Effector memory CD4-positive, alpha-beta T cell (primary cell): ENCODE data around the gene CIC.
"Not testable (repeated sequence)": the region's sequence is repeated elsewhere in the genome, so short reads cannot be mapped to it uniquely, and the experiment has no call there.

Source experiments
- DNase-seq, 3 donors: peaks; one replicate each; pipeline ENCODE4 v3.0.0-alpha.2; 2020
- H3K27ac ChIP-seq: 2 replicates; pipeline ENCODE4 v1.7.0; 2013; ENCODE audit warnings: mild to moderate bottlenecking, low read length, moderate library complexity; ENCODE audit not compliant: insufficient read depth, poor library complexity, severe bottlenecking
- H3K27me3 ChIP-seq: replicated peaks from 2 replicates; pipeline ENCODE4 v1.7.0; 2013; ENCODE audit warnings: mild to moderate bottlenecking, low read length; ENCODE audit not compliant: insufficient read depth, control insufficient read depth, poor library complexity, severe bottlenecking
- H3K36me3 ChIP-seq: 2 replicates; pipeline ENCODE4 v1.7.0; 2013; ENCODE audit warnings: mild to moderate bottlenecking, low read length, moderate library complexity; ENCODE audit not compliant: control insufficient read depth, insufficient read depth
- H3K4me1 ChIP-seq: 2 replicates; pipeline ENCODE4 v1.7.0; 2013; ENCODE audit warnings: low read length, mild to moderate bottlenecking; ENCODE audit not compliant: control insufficient read depth, insufficient read depth, poor library complexity, severe bottlenecking
- H3K4me3 ChIP-seq: 2 replicates; pipeline ENCODE4 v1.7.0; 2013; ENCODE audit warnings: low read length, low read depth, mild to moderate bottlenecking; ENCODE audit not compliant: insufficient read depth, poor library complexity, severe bottlenecking
- H3K9me3 ChIP-seq: 2 replicates; pipeline ENCODE4 v1.7.0; 2013; ENCODE audit warnings: mild to moderate bottlenecking, low read length, moderate library complexity; ENCODE audit not compliant: control insufficient read depth

Gene CIC

GRCh38 chr19:42333018-42333417 lies 64.0 kb downstream of the CIC start:
- no peaks in the 10 kb centered on the region for H3K36me3 ChIP-seq
- H3K4me1 ChIP-seq = no peaks in the 10 kb centered on the region
- no peak overlapping the region for H3K4me3 ChIP-seq
- DNase-seq = no peak
- no peak overlapping the region for H3K27ac ChIP-seq
- H3K27me3 ChIP-seq = no peaks in the 10 kb centered on the region
- no peaks in the 10 kb centered on the region for H3K9me3 ChIP-seq

GRCh38 chr19:42333975-42334696 lies 65.1 kb downstream of the CIC start:
- no peak overlapping the region for H3K27ac ChIP-seq
- DNase-seq = no peak
- no peaks in the 10 kb centered on the region for H3K36me3 ChIP-seq

GRCh38 chr19:42334697-42335373 lies 65.8 kb downstream of the CIC start:
- no peaks in the 10 kb centered on the region for H3K36me3 ChIP-seq
- no peak overlapping the region for H3K4me3 ChIP-seq
- no peak for DNase-seq
- H3K27ac ChIP-seq = no peak overlapping the region
- H3K9me3 ChIP-seq = no peaks in the 10 kb centered on the region
- no peaks in the 10 kb centered on the region for H3K27me3 ChIP-seq
- no peaks in the 10 kb centered on the region for H3K4me1 ChIP-seq

More at GRCh38 chr19:42333975-42334696, 65.1 kb downstream of the CIC start:
- no peak overlapping the region for H3K4me3 ChIP-seq
- H3K9me3 ChIP-seq = no peaks in the 10 kb centered on the region
- no peaks in the 10 kb centered on the region for H3K27me3 ChIP-seq
- no peaks in the 10 kb centered on the region for H3K4me1 ChIP-seq

GRCh38 chr19:42335374-42335936 lies 66.4 kb downstream of the CIC start:
- Histone ChIP-seq H3K9me3 (no peaks in the 10 kb centered on the region), H3K4me3 (no peak overlapping the region)

DNA sequence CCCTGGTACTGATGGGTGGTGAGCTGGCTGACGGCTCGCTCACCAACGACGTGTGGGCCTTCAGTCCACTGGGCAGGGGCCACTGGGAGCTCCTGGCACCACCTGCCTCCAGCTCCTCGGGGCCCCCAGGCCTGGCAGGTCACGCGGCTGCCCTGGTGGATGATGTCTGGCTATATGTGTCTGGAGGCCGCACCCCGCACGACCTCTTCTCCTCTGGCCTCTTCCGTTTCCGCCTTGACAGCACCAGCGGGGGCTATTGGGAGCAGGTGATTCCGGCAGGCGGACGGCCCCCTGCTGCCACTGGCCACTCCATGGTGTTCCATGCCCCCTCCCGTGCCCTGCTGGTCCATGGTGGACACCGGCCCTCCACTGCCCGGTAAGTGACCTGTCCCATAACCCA lies 66.9 kb downstream of the CIC start:
- Histone ChIP-seq H3K4me3 (no peak overlapping the region), H3K27ac (no peak overlapping the region), H3K36me3 (no peaks in the 10 kb centered on the region), H3K27me3 (no peaks in the 10 kb centered on the region), H3K9me3 (no peaks in the 10 kb centered on the region), H3K4me1 (no peaks in the 10 kb centered on the region)
- DNase-seq = no peak

More at GRCh38 chr19:42335374-42335936, 66.4 kb downstream of the CIC start:
- H3K27ac ChIP-seq = no peak overlapping the region
- DNase-seq = no peak
- no peaks in the 10 kb centered on the region for H3K27me3 ChIP-seq
- no peaks in the 10 kb centered on the region for H3K36me3 ChIP-seq
- H3K4me1 ChIP-seq = no peaks in the 10 kb centered on the region

GRCh38 chr19:42339126-42339860 lies 70.2 kb downstream of the CIC start:
- not testable (repeated sequence) for H3K4me1 ChIP-seq, H3K4me3 ChIP-seq, DNase-seq, H3K27me3 ChIP-seq, H3K27ac ChIP-seq, H3K36me3 ChIP-seq, H3K9me3 ChIP-seq

GRCh38 chr19:42339922-42340321 lies 70.9 kb downstream of the CIC start:
- H3K4me3 ChIP-seq, H3K4me1 ChIP-seq, H3K36me3 ChIP-seq, DNase-seq, H3K9me3 ChIP-seq, H3K27me3 ChIP-seq, H3K27ac ChIP-seq: not testable (repeated sequence)

- no peaks in the 10 kb centered on the region for H3K36me3 ChIP-seq
- H3K27me3 ChIP-seq = no peaks in the 10 kb centered on the region
- H3K27ac ChIP-seq = no peak overlapping the region
- DNase-seq = no peak
- no peak overlapping the region for H3K4me3 ChIP-seq
- no peaks in the 10 kb centered on the region for H3K4me1 ChIP-seq
- no peaks in the 10 kb centered on the region for H3K9me3 ChIP-seq
Observed at GRCh38 chr19:42343344-42344110, 74.5 kb downstream of the CIC start.

GRCh38 chr19:42344336-42344893 lies 75.4 kb downstream of the CIC start:
- Histone ChIP-seq H3K27ac (no peak overlapping the region), H3K9me3 (no peaks in the 10 kb centered on the region), H3K4me1 (no peaks in the 10 kb centered on the region), H3K36me3 (no peaks in the 10 kb centered on the region), H3K27me3 (no peaks in the 10 kb centered on the region), H3K4me3 (no peak overlapping the region)
- no peak for DNase-seq
